ENCODE results near the gene SLC39A6. TPM values are rescaled to one million over a fixed set of nuclear protein-coding genes. Genes with fewer than 3 reads are reported as not detected.
A peak's percentile ranks its signal among the peaks of the same experiment; 100 is the strongest.

Gene SLC39A6
- total and polyA plus RNA-seq, 2 of the 13 experiments (the other 11 are each of a cell fraction or from before 2014, with no cell fraction given) = 41.7 to 59.2 TPM

GRCh38 chr18:36095936-36096519 lies 33.1 kb downstream of the SLC39A6 start:
- Histone ChIP-seq H3K4me1 (ENCODE audit: insufficient read depth, low read length) (peaks cover 6% of the 10 kb centered on the region; the same call in 1 of the 2 replicates), H3K9ac (ENCODE audit: insufficient read depth, low read depth, low read length) (no peak overlapping the region), H4K20me1 (ENCODE audit: insufficient read depth, low read length) (no peaks in the 10 kb centered on the region), H3K4me2 (ENCODE audit: low read depth, low read length) (no peak overlapping the region), H3K36me3 (replicated peaks in 1 of 2; ENCODE audit: control insufficient read depth in 1 of 2, insufficient read depth in 2 of 2, low read length in 2 of 2) (no peaks in the 10 kb centered on the region), H3K27ac (ENCODE audit: extremely low read length, insufficient read depth, low read length) (no peak overlapping the region), H3K27me3 (ENCODE audit: control insufficient read depth in 1 of 2, insufficient read depth in 2 of 2, low read length in 2 of 2) (0 out of 5 replicates have a peak, but pooled peaks cover 0 to 4% of the 10 kb centered on the region in 2 experiments), H3K9me3 (ENCODE audit: low read length) (no peaks in the 10 kb centered on the region), H2AFZ (ENCODE audit: low read length) (no peak overlapping the region), H3K4me3 (replicated peaks in 1 of 3; ENCODE audit: insufficient read depth in 1 of 3, low read depth in 2 of 3, low read length in 3 of 3) (no peak overlapping the region), H3K79me2 (ENCODE audit: insufficient read depth, low read length) (no peaks in the 10 kb centered on the region)
- ChIA-PET CTCF (ENCODE audit: low intra/inter-chr PET ratio, low total read pairs) (interaction anchor here (1.1 to 5.1 kb wide), 5 partner anchors 78 to 477 kb away, joined by 3 to 79 read pairs (median 4); no protein-coding TSS in a partner anchor), POLR2A (interaction anchor here (1.0 kb wide), 1 partner anchor 188 kb away, joined by 3 read pairs; no protein-coding TSS in a partner anchor)
- no TSS peak for BruUV-seq (replicated peaks)
- TF ChIP-seq SMC3 (IDR thresholded peaks at IDR 0.05; ENCODE audit: low read length) = peak; percentile 83
- no peak for TF ChIP-seq CBX2 (IDR thresholded peaks at IDR 0.05; ENCODE audit: low read depth, low read length)
- no peak for TF ChIP-seq CBX2 (CRISPR knock-in tag; IDR thresholded peaks at IDR 0.05; ENCODE audit: low read depth)
- TF ChIP-seq MXD4 (CRISPR knock-in tag; IDR thresholded peaks at IDR 0.05) = no peak
- TF ChIP-seq ZNF597 (CRISPR knock-in tag; IDR thresholded peaks at IDR 0.05) = no peak
- TF ChIP-seq RAD21 (CRISPR knock-in tag; IDR thresholded peaks at IDR 0.05) = peak; percentile 53
- TF ChIP-seq TFDP2 (CRISPR knock-in tag; IDR thresholded peaks at IDR 0.05) = no peak
- TF ChIP-seq ZNF383 (CRISPR knock-in tag; IDR thresholded peaks at IDR 0.05; ENCODE audit: borderline replicate concordance) = no peak
- peak; percentile 94 for TF ChIP-seq STAG1 (CRISPR knock-in tag; IDR thresholded peaks at IDR 0.05)
- peak; percentile 75 for TF ChIP-seq CTCF (CRISPR knock-in tag; IDR thresholded peaks at IDR 0.05)
- TF ChIP-seq CENPX (CRISPR knock-in tag; IDR thresholded peaks at IDR 0.05) = no peak
- 0% methylated on average over 1 of the region's 1 CpG for WGBS (ENCODE audit: low lambda C conversion rate)
- FAIRE-seq = peak; percentile 81
- ATAC-seq = no peak
- in situ Hi-C loops (cut with HindIII; ENCODE audit: extremely low pct_ligation_motif_present, low pct_unique_long_range_greater_than_20kb) (loop anchor here (10.0 kb wide), 2 partner anchors 319 to 479 kb away; no protein-coding TSS in a partner anchor), intact Hi-C loops (cut with micrococcal nuclease; ENCODE audit: unreplicated experiment) (loop anchor here (1.0 to 5.0 kb wide), 3 partner anchors 188 to 661 kb away; no protein-coding TSS in a partner anchor)
- DNase-seq (ENCODE audit: low spot score) = peak; percentile 53
